H54 (cell line): ENCODE results near the gene DEK.
A peak's percentile ranks its signal among the peaks of the same experiment; 100 is the strongest.

Experiments used
- DNase-seq: peaks from one replicate; pipeline ENCODE4 v3.0.0; 2011; ENCODE audit warnings: low spot score, mixed read lengths; ENCODE audit not compliant: insufficient read length
- FAIRE-seq: peaks from 3 replicates; lab custom pipeline; 2011; peaks lifted over from hg19 to GRCh38; lab: Jason Lieb, UNC
- POLR2A ChIP-seq: IDR thresholded peaks from 2 replicates; pipeline ENCODE4 v1.6.1; 2011; ENCODE audit warnings: low read depth, mild to moderate bottlenecking, low read length

DEK gene

DNA sequence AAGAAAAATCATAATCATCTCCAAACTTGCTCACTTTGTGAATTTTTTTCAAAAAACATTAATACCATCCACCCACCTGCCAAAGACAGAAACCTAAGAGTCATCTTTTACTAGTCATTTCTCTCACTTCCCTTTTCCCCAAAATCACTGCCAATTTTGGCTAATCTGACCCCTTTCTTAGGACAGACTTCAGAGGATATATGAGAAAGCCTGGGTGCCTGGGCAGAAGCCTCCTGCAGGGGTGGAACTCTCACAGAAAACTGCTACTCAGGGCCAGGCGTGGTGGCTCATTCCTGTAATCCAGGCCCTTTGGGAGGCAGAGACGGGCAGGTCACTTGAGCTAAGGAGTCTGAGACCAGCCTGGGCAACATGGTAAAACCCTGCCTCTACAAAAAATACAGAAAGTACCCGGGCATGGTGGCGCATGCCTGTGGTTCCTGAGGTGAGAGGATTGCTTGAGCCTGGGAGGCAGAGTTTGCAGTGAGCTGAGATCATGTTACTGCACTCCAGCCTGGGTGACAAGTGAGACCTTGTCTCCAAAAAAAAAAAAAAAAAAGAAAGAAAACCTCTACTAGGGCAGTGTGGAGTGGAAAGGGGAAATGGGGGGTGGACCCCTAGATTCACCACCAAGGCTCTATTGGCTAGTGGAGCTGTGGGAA, 3.8 kb downstream of the DEK start:
- TF ChIP-seq POLR2A, result no peak
- DNase-seq (no peak), FAIRE-seq (no peak)

DNA sequence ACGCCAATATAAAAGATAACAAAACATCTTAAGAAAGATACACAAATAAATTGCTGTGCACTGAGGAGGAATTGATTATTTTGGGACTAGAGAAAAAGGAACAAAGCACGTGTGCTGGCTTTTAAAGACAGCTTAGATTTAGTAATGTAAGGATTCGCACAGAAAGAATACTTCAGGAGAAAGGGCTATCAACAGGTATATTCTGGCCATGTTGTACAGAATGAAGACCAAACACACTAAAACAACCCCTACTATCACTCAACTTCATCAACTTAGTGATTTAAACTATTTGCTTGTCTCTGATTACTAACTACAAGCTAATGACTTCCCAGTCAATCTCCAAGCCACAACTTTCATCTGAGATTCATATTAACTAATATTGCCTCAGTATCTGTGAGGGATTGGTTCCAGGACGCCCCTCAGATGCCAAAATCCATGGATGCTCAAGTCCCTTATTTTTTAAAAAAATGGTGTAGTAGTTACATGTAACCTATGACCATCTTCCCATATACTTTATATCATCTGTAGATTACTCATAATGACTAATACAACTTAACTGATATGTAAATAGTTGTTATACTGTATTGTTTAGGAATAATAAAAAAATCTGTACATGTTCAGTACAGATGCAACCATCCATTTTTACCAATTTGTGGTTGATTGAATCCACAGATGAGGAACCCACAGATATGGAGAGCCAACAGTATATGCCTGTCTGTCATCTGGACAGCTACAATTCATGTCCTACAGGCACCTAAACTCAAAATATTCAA, 4.5 kb downstream of the DEK start:
- TF ChIP-seq POLR2A, result no peak
- no peak for DNase-seq
- no peak for FAIRE-seq

DNA sequence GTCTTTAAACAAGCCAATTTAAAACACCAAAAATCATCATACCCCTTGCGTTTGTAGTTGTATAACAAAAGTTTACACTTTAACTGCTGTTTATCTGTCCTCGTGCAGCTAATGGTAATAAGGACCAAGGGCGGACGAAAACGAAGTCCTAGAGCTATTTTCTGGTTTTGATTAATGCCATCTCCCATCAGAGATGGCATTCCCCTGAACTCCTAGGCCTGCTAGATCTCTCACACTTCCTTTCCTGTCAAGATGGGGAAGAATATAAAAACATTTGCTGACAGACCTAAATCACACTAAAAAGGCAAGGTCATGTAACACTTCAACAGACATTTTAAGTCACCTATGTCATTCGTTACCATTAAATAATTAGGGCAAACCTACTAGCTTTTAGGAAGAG, 9.5 kb downstream of the DEK start:
- TF ChIP-seq POLR2A, result no peak
- DNase-seq (no peak), FAIRE-seq (no peak)

DNA sequence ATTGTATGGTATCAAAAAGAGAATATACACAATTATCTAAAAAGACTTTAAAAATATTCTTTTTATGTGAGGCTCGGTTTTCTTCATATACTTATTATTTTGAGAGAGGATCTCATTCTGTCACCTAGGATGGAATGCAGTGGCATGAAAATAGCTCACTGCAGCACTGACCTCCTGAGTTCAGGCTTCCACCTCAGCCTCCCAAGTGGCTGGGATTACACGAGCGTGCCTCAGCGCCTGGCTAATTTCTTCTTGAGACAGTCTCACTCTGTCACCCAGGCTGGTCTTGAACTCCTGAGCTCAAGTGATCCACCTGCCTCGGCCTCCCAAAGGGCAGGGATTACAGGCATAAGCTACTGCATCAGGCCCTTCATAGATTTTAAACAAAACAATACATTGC, 10.7 kb downstream of the DEK start:
- FAIRE-seq, result no peak
- DNase-seq, result no peak
- no peak for TF ChIP-seq POLR2A

DNA sequence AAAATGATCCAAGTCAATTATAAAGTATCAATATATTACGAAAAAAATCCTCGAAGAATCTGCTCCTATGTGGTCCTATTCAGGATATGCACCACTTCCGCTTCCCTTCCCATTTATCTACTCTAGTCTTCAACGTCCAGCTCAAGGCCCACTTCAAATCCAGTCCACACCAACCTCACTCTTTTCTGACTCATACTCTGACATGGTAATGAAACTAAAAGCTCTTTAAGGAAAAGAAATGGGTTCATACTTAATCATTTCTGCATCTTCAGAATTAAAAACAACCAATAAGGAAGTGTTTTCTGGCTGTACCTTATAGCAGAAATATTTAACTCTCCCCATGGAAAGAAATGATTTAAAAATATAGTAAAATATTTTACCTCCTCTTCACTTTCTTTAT, 15.1 kb downstream of the DEK start:
- FAIRE-seq, result no peak
- no peak for TF ChIP-seq POLR2A
- DNase-seq, result no peak

DNA sequence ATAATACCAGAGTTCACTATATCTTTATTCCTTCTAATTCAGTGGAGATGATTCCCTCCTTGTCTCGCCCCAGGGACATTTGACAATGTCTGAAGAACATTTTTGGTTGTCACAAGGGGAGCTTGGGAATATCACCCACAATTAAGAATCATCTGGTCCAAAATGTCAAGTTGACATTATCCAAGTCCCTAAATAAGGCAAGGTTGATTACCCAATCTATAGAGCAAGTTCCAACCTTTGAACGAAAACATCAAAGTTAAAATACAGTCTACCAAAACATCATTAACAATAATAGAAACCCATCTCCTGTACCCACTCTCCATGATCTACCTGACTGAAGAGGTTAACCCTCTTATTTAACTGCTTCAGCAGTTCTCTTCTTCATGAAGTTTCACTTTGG, 15.6 kb downstream of the DEK start:
- DNase-seq, result no peak
- no peak for TF ChIP-seq POLR2A
- peak; percentile 41 for FAIRE-seq

DNA sequence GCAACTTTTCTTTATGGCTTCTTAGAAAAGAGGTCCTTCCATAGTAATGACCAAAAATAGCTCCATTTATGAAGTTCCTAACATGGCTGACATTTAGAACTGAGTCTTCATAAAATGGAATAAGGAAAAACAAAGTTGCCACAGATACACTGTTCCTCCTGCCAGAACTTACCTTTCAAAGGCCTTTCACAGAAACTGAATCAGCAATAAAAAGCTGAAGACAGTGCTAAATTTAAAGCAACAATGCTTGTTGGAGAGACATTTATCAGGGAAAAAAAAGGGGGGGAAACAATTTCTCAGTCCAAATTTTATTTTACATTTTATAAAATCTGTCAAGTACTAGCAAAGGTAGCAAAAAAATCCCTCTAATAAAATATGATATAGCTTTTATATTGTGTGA, 17.3 kb downstream of the DEK start:
- TF ChIP-seq POLR2A, result no peak
- DNase-seq, result no peak
- no peak for FAIRE-seq

DNA sequence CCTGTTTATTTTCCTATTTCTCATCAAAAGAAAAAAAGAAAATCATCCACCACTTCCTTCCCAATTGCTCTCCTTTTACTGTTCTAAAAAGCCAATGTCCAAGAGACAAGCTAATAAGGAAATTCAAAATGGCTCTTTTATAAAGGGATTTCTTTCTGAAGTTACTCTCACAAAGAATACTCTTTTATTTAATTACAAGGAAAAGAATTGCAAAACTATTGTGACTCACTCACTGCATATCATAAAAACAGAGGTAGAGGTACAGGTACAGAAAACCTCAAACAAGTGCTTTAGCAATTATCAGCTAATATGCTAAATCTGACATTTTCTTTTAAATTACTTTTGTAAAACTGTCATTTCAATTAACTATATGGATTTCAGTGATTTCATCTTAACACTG, 18.1 kb downstream of the DEK start:
- DNase-seq (no peak), FAIRE-seq (no peak)
- no peak for TF ChIP-seq POLR2A

DNA sequence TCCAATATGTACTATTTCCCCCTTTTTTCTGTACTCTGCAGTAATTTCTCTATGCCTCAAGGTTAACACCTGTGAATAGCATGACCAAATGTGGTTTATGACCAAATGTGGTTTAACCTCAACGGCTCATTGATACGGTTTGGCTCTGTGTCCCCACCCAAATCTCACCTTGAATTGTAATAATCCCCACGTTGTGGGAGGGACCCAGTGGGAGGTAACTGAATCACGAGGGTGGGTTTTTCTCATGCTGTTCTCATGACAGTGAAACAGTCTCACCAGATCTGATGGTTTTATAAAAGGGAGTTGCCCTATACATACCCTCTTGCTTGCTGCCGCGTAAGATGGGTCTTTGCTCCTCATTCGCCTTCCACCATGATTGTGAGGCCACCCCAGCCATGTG, 18.7 kb downstream of the DEK start:
- peak; percentile 48 for FAIRE-seq
- no peak for TF ChIP-seq POLR2A

DNA sequence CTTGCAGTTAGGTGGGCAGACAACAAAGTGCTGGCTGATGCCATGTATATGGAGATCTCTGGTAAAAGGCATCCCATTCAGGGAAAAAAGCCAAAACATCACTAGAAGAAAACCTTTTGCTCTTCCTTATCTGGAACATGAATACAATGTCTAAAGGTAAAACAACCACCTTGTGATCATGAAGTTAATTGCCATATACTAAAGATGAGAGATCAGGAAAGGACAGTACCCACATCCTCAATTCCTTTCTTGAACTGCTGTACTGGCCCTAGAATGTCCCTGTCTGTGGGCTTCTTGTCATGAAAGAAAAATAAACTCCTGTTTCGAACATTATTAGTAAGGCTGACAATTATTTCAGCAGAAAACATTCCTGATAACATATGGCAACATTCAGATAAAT, 19.3 kb downstream of the DEK start:
- FAIRE-seq, result peak; percentile 83
- DNase-seq, result no peak
- TF ChIP-seq POLR2A, result no peak

More for the DNA sequence above, 18.7 kb downstream of the DEK start:
- no peak for DNase-seq

DNA sequence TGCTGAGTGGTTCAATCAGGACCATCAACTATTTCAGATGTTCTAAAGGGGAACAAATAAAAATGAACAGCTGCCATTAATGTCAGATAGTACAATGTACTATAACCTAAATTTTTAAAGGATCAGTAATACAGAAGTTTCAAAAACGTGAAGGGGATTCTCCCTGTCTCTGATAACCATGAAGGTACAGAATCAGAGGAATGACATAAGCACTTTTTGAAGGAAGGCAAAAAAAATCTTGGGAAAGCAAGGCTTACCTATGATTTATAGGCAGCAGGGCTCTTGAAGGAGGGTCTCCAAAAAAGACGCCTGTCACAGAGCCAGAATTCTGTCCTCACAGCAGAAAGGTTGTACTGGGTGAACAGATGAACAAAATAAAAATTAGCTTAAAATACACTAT, 20.1 kb downstream of the DEK start:
- TF ChIP-seq POLR2A, result no peak
- no peak for DNase-seq
- FAIRE-seq, result peak; percentile 30

DNA sequence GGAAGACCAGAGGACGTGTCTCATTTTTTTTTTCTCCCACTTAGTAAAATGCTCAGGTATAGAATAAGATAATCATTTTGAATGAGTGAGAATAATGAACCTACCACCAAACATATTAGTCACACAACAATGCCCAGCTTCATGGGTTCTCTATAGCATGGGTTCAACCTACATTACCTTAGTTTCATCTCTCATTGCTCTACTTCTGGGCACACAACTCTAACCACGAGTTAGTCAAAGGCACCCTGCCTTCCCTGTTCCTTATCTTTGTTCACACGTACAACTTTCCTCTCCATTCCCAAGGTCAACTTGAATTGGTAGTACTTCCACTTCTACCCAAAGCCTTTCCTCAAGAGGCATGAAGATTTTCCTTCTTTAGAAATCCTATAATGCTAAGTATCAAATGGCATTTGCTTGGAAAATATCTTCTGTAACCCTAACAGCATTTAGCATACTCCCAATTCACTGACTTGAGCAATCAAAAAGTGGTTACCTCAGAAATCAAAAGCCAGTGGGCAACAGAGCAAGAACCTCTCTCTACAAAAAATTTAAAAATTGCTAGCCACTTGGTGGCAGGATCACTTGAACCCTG, 20.9 kb downstream of the DEK start:
- DNase-seq (no peak), FAIRE-seq (no peak)
- TF ChIP-seq POLR2A, result no peak

DNA sequence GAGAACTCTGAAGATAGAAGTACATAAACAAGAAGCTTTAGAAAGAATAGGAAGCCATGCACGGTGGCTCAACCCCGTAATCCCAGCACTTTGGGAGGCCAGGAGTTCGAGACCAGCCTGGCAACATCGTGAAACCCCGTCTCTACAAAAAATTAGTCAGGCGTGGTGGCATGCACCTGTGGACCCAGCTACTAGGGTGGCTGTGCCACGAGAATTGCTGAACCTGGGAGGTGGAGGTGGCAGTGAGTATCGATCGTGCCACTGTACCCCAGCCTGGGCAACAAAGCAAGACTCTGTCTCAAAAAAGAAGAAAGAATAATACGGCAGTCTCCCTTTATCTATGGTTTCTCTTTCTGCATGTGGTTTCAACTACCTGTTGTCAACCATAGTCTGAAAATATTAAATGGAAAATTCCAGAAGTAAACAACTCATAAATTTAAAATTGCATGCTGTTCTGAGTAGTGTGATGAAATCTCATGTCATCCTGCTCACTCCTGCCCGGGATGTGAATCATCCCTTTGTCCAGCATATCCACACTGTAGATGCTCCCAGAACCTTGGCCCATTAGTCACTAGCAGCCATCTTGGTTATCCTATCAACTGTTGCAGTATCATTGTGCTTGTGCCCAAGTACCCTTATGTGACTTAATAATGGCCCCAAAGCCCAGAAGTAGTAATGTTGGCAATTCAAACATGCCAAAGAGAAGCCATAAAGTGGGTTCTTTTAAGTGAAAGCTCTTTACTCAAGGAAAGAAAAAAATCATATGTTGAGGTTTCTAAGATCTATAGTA, 22.1 kb downstream of the DEK start:
- no peak for DNase-seq
- TF ChIP-seq POLR2A, result no peak
- peak; percentile 98 for FAIRE-seq
